Tibial nerve (tissue), 4 donors: ENCODE results near the gene SKIC8.

Experiments used
- EP300 ChIP-seq, 2 donors: sonication (generic); formaldehyde crosslinking; IDR thresholded peaks; one replicate each; pipeline ENCODE4 v1.6.1; 2017; ENCODE audit warnings: antibody characterized with exemption in 2 of 2, mild to moderate bottlenecking in 1 of 2
- POLR2A ChIP-seq, 2 donors: fragments of 450-650 bp; IDR thresholded peaks; one replicate each; pipeline ENCODE4 v1.6.1; 2017; ENCODE audit warnings: antibody characterized with exemption in 2 of 2, mild to moderate bottlenecking in 2 of 2, moderate library complexity in 2 of 2
- TF ChIP-seq, protein P1 (sequence below), 5 experiments: fragments of 200-600 bp in 3 of 5; fragments of 450-650 bp in 2 of 5; sonication (generic) in 3 of 5; IDR thresholded peaks; one replicate each; pipeline ENCODE4 v1.5.1; 2016 to 2019; ENCODE audit warnings: antibody characterized with exemption in 5 of 5, mild to moderate bottlenecking in 3 of 5, moderate library complexity in 2 of 5

DNA sequence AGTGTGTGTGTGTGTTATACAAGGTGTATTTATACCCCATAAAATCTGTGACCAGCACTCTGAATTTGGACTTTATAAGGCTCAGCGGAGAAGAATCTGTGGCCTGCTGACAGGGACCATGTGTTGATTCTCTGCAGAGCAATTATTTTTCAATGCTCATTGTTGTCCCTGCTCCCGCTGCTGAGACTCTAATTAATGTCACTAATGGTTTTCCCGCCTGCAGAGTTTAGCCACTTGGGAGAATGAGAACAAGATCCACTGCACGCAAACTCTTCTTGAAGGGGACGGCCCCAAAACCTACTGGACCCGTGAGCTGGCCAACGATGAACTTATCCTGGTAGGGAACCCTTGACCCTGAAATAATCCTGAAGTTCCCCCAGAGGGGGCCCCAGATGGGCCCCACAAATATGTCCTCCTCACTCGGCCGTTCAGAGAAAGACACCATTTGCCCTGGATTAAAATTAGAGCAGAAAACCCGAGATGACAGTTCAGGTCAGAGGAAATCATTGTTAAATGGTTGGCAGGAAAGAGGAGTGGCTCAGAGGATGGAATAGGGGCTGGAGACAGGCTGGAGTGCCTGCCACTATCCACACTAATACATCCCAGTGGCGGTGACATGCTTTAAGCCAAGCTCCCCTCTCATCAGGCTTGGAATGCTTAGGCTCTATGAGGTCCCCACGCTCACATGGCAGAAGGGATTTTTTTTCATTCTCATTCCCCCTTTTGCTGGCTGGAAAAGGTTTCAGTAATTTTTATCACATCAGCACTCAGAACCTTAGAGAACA, 44.1 kb upstream of the SKIC8 start:
- TF ChIP-seq, protein P1, sequence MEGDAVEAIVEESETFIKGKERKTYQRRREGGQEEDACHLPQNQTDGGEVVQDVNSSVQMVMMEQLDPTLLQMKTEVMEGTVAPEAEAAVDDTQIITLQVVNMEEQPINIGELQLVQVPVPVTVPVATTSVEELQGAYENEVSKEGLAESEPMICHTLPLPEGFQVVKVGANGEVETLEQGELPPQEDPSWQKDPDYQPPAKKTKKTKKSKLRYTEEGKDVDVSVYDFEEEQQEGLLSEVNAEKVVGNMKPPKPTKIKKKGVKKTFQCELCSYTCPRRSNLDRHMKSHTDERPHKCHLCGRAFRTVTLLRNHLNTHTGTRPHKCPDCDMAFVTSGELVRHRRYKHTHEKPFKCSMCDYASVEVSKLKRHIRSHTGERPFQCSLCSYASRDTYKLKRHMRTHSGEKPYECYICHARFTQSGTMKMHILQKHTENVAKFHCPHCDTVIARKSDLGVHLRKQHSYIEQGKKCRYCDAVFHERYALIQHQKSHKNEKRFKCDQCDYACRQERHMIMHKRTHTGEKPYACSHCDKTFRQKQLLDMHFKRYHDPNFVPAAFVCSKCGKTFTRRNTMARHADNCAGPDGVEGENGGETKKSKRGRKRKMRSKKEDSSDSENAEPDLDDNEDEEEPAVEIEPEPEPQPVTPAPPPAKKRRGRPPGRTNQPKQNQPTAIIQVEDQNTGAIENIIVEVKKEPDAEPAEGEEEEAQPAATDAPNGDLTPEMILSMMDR (IDR thresholded peaks at IDR 0.05) = no peak
- no peak for TF ChIP-seq POLR2A (IDR thresholded peaks at IDR 0.05)
- TF ChIP-seq EP300 (IDR thresholded peaks at IDR 0.05) = no peak
